Natural killer cell treated with Interleukin-12 subunit alpha and Interleukin-12 subunit beta and Interleukin-15 and Interleukin-18, amount 100 ng/mL, for 72 hours (primary cell): ENCODE results near the gene TFR2. TPM values are rescaled to one million over a fixed set of nuclear protein-coding genes. Genes with fewer than 3 reads are reported as not detected.

ENCODE experiments used
- total RNA-seq, 2 donors: library from RNA; stranded (reverse); gene quantifications; one replicate each; pipeline ENCODE4 v1.2.3, GENCODE V29; 2022

Gene TFR2
- total RNA-seq, 2 donors from 2014 or later: 10.1 to 34.1 TPM

Other genes starting within 250 kb of the TFR2 start
- 1 to 10 TPM; 1.3 to 2.5 TPM for gene ZCWPW1, start 212.8 kb downstream of the TFR2 start, total RNA-seq
- 10 to 100 TPM; 44.0 to 60.5 TPM for gene MEPCE, start 211.7 kb downstream of the TFR2 start, total RNA-seq
- 10 to 100 TPM; 54.5 to 57.0 TPM for gene PPP1R35, start 205.1 kb downstream of the TFR2 start, total RNA-seq
- gene SPACDR, start 177.3 kb downstream of the TFR2 start, total RNA-seq: 1 to 10 TPM; 2.4 to 4.2 TPM
- 100 to 1,000 TPM; 129 to 134 TPM for gene TSC22D4, start 162.3 kb downstream of the TFR2 start, total RNA-seq
- not detected for gene NYAP1, start 157.6 kb downstream of the TFR2 start, total RNA-seq
- gene AGFG2, start 102.3 kb downstream of the TFR2 start, total RNA-seq: 10 to 100 TPM; 45.2 to 49.4 TPM
- gene SAP25, start 67.7 kb downstream of the TFR2 start, total RNA-seq: 10 to 100 TPM; 10.1 to 25.2 TPM
- 100 to 1,000 TPM; 125 to 150 TPM for gene LRCH4, start 55.4 kb downstream of the TFR2 start, total RNA-seq
- gene FBXO24, start 55.2 kb downstream of the TFR2 start, total RNA-seq: under 1 TPM in 1 of 2 donors, not detected in 1; 0.21 TPM
- 1 to 10 TPM; 5.4 to 5.6 TPM for gene PCOLCE, start 39.2 kb downstream of the TFR2 start, total RNA-seq
- gene MOSPD3, start 29.0 kb downstream of the TFR2 start, total RNA-seq: 10 to 100 TPM; 17.6 to 19.2 TPM
- gene ACTL6B, start 14.9 kb upstream of the TFR2 start, total RNA-seq: not detected
- gene GNB2, start 32.2 kb upstream of the TFR2 start, total RNA-seq: 100 to 1,000 TPM; 345 to 348 TPM
- 10 to 100 TPM; 28.5 to 72.1 TPM for gene GIGYF1, start 52.7 kb upstream of the TFR2 start, total RNA-seq
- 10 to 100 TPM; 46.6 to 64.9 TPM for gene POP7, start 64.6 kb upstream of the TFR2 start, total RNA-seq
- gene EPO, start 78.9 kb upstream of the TFR2 start, total RNA-seq: not detected
- not detected for gene ZAN, start 92.0 kb upstream of the TFR2 start, total RNA-seq
- gene EPHB4, start 186.0 kb upstream of the TFR2 start, total RNA-seq: 1 to 10 TPM; 1.2 to 3.0 TPM
- 10 to 100 TPM; 32.7 to 38.7 TPM for gene SLC12A9, start 211.2 kb upstream of the TFR2 start, total RNA-seq
- 1 to 10 TPM; 2.7 to 7.4 TPM for gene TRIP6, start 225.8 kb upstream of the TFR2 start, total RNA-seq
- 100 to 1,000 TPM; 212 to 391 TPM for gene SRRT, start 233.6 kb upstream of the TFR2 start, total RNA-seq
- 1 to 10 TPM; 1.8 to 6.0 TPM for gene UFSP1, start 248.2 kb upstream of the TFR2 start, total RNA-seq